Vagina (tissue), 2 donors: ENCODE data around the gene TECR. TPM values are rescaled to one million over a fixed set of nuclear protein-coding genes. Genes with fewer than 3 reads are reported as not detected.
"Not testable (repeated sequence)": the region's sequence is repeated elsewhere in the genome, so short reads cannot be mapped to it uniquely, and the experiment has no call there.

Experiments
- DNase-seq, 2 donors: peaks; one replicate each; pipeline ENCODE4 v3.0.0-alpha.2; 2017; ENCODE audit errors: extremely low spot score in 2 of 2
- H3K27ac ChIP-seq: fragments of 200-600 bp; sonication (generic); one replicate; pipeline ENCODE4 v1.5.1; 2019
- H3K27me3 ChIP-seq: fragments of 200-600 bp; sonication (generic); one replicate; pipeline ENCODE4 v1.5.1; 2019
- H3K36me3 ChIP-seq, 2 donors: fragments of 200-600 bp; sonication (generic); one replicate each; pipeline ENCODE4 v1.5.1; 2017 to 2019
- H3K4me1 ChIP-seq: fragments of 200-600 bp; sonication (generic); one replicate; pipeline ENCODE4 v1.5.1; 2019
- H3K4me3 ChIP-seq, 2 donors: fragments of 200-600 bp; sonication (generic); 1 replicate in 1 of 2; 2 replicates in 1 of 2; pipeline ENCODE4 v1.5.1; 2016 to 2019
- H3K9me3 ChIP-seq: fragments of 200-600 bp; sonication (generic); one replicate; pipeline ENCODE4 v1.5.1; 2019
- CTCF ChIP-seq, 3 experiments: fragments of 450-650 bp in 2 of 3; fragments of 200-600 bp in 1 of 3; sonication (generic) in 1 of 3; IDR thresholded peaks; one replicate each; pipeline ENCODE4 v1.5.1; 2017 to 2019; ENCODE audit warnings: antibody characterized with exemption in 3 of 3, mild to moderate bottlenecking in 2 of 3, moderate library complexity in 2 of 3
- POLR2A ChIP-seq, 2 donors: fragments of 450-650 bp; IDR thresholded peaks; one replicate each; pipeline ENCODE4 v1.6.1; 2017; ENCODE audit warnings: antibody characterized with exemption in 2 of 2, mild to moderate bottlenecking in 2 of 2, moderate library complexity in 2 of 2
- POLR2AphosphoS5 ChIP-seq, 2 donors: sonication (generic); formaldehyde crosslinking; IDR thresholded peaks; one replicate each; pipeline ENCODE4 v1.9.0; 2017; ENCODE audit warnings: antibody characterized with exemption in 2 of 2, mild to moderate bottlenecking in 2 of 2, low read depth in 1 of 2; ENCODE audit not compliant: insufficient read depth in 1 of 2
- intact Hi-C: fragments of 100-400 bp; cut with DNase I; formaldehyde crosslinking; loops from one replicate; pipeline ENCODE4 v1.15.1; 2023
- total RNA-seq: library from RNA; depleted of rRNA; stranded (reverse); fragments of >200 nt; gene quantifications from one replicate; pipeline ENCODE4 v1.2.3, GENCODE V29; 2016

Gene TECR
- total RNA-seq, 1 donor from 2014 or later = 110 TPM

- Histone ChIP-seq H3K27me3 (no peaks in the 10 kb centered on the region), H3K27ac (no peak overlapping the region), H3K36me3 (no peaks in the 10 kb centered on the region), H3K9me3 (no peaks in the 10 kb centered on the region), H3K4me3 (no peak overlapping the region), H3K4me1 (peaks cover 19% of the 10 kb centered on the region)
- no peak for DNase-seq
- no peak for TF ChIP-seq CTCF (IDR thresholded peaks at IDR 0.05)
- TF ChIP-seq POLR2A (IDR thresholded peaks at IDR 0.05) = no peak
- no peak for TF ChIP-seq POLR2AphosphoS5 (IDR thresholded peaks at IDR 0.05; ENCODE audit: insufficient read depth in 1 of 2, low read depth in 1 of 2)
- intact Hi-C loops = no loop called here
Measured at GRCh38 chr19:14576363-14576762, 47.0 kb downstream of the TECR start.

DNA sequence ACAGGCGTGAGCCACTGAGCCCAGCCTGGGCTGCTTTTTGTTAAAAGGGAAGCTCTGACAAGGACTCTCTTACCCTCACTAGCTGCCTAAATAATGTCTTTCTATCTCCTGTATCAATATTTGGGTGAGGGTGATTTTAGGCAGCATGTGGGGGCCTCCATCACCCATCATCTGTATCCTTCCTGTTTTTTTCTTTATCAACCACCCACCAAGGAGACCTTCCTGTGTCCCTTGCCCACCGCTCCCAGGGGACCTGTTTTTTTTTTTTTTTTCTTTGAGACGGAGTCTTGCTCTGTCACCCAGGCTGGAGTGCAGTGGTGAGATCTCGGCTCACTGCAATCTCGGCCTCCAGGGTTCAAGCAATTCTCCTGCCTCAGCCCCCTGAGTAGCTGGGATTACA is 47.9 kb downstream of the TECR start:
- Histone ChIP-seq H3K27ac (no peak overlapping the region), H3K9me3 (no peaks in the 10 kb centered on the region), H3K27me3 (no peaks in the 10 kb centered on the region), H3K4me3 (no peak overlapping the region), H3K36me3 (no peaks in the 10 kb centered on the region), H3K4me1 (peaks cover 15% of the 10 kb centered on the region)
- no peak for DNase-seq
- intact Hi-C loops = no loop called here
- TF ChIP-seq CTCF (IDR thresholded peaks at IDR 0.05) (no peak), POLR2A (IDR thresholded peaks at IDR 0.05) (no peak), POLR2AphosphoS5 (IDR thresholded peaks at IDR 0.05; ENCODE audit: insufficient read depth in 1 of 2, low read depth in 1 of 2) (no peak)

- H3K27me3 ChIP-seq = no peaks in the 10 kb centered on the region
- H3K9me3 ChIP-seq = no peaks in the 10 kb centered on the region
- no peak overlapping the region for H3K27ac ChIP-seq
- TF ChIP-seq POLR2A (IDR thresholded peaks at IDR 0.05) (no peak), POLR2AphosphoS5 (IDR thresholded peaks at IDR 0.05; ENCODE audit: insufficient read depth in 1 of 2, low read depth in 1 of 2) (no peak), CTCF (IDR thresholded peaks at IDR 0.05) (no peak)
- no peaks in the 10 kb centered on the region for H3K36me3 ChIP-seq
- intact Hi-C loops = no loop called here
- no peak overlapping the region for H3K4me3 ChIP-seq
- no peak for DNase-seq
- peaks cover 12% of the 10 kb centered on the region for H3K4me1 ChIP-seq
Measured at GRCh38 chr19:14577885-14578427, 48.6 kb downstream of the TECR start.

DNA sequence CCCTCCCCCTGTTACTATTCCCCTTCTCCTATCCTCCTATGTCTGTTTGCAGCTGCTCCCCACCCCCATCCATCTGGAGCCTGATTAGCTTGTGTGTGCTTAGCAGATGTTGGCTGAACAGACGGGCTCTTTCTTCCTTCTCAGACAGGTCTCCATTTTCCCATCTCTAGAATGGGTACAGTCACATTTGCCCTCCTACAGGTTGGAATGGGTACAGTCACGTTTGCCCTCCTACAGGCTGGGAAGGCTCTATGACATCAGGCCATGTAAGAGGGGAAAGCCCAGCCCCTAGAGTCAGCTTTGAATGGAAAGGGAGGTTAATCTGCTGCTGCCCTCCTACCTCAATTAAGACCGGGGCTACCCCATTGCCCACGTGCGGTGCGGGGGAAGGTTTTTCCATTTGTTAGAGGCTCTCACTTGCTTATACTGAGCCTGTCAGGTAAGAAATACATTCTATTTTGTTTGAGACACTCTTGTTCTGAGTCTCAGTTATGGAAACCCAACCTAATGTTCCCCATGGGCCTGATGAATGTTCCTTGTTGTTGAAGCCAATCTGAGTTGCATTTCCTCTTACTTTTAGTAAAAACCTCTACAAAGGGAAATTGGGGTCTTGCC is 51.3 kb downstream of the TECR start:
- TF ChIP-seq POLR2AphosphoS5 (IDR thresholded peaks at IDR 0.05; ENCODE audit: insufficient read depth in 1 of 2, low read depth in 1 of 2) = no peak
- TF ChIP-seq CTCF (IDR thresholded peaks at IDR 0.05) = no peak
- no peak for TF ChIP-seq POLR2A (IDR thresholded peaks at IDR 0.05)
- H3K36me3 ChIP-seq = no peaks in the 10 kb centered on the region
- H3K4me3 ChIP-seq = no peak overlapping the region
- no peak for DNase-seq
- H3K9me3 ChIP-seq = no peaks in the 10 kb centered on the region
- no peaks in the 10 kb centered on the region for H3K27me3 ChIP-seq
- intact Hi-C loops = no loop called here
- H3K27ac ChIP-seq = no peak overlapping the region
- no peaks in the 10 kb centered on the region for H3K4me1 ChIP-seq

DNA sequence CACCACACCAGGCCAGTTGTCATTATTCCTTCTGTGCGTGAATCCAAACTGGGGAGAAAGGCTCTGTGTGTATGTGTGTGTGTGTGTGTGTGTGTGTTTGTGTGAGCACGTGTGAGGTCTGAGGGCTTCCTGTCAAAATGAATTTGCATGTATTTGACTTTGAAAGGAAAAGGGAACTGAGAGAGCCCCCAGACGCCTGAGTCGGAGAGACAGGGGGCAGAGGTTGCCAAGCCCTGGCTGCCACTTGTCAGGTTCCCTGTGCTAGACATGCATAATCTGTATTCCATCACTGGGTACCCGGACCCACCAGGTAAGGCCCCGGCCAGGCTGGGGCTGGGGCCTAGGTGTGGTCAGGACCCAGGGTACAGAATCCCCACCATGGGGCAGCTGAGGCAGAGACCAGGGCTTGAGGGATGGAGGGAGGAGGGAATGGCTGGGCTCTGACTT is 53.5 kb downstream of the TECR start, which contains the start of gene CLEC17A:
Gene CLEC17A (plus strand): TSS at position 191 of the 447 bp plus-strand sequence. CDS start 77 bp downstream, at position 268.
- Histone ChIP-seq H3K36me3 (no peaks in the 10 kb centered on the region), H3K4me1 (no peaks in the 10 kb centered on the region), H3K27ac (no peak within 1 kb of the TSS), H3K27me3 (no peaks in the 10 kb centered on the region), H3K4me3 (no peak within 1 kb of the TSS), H3K9me3 (no peaks in the 10 kb centered on the region)
- DNase-seq = no peak
- TF ChIP-seq POLR2A (IDR thresholded peaks at IDR 0.05) = no peak
- no peak for TF ChIP-seq POLR2AphosphoS5 (IDR thresholded peaks at IDR 0.05; ENCODE audit: insufficient read depth in 1 of 2, low read depth in 1 of 2)
- TF ChIP-seq CTCF (IDR thresholded peaks at IDR 0.05) = no peak
- intact Hi-C loops = no loop called here

GRCh38 chr19:14584372-14584771 is 55.0 kb downstream of the TECR start:
- H3K27ac ChIP-seq, H3K9me3 ChIP-seq, H3K4me3 ChIP-seq, intact Hi-C loops, DNase-seq, H3K36me3 ChIP-seq, H3K27me3 ChIP-seq, H3K4me1 ChIP-seq: not testable (repeated sequence)

DNA sequence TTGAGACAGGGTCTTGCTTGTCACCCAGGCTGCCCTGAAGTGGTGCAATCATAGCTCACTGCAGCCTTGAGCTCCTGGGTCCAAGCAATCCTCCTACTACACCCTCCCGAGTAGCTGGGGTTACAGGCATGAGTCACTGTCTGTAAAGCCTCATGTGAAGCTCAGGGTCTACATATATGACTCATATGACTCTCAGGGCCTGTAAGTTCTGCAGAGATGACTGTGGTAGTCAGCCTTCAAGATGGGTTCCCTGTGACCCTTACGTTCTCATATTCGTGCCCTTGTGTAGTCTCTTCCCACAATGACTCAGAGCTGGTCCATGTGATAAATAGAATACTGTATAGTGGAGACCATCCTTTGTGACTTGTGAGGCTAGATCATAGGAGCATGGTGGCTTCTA is 55.8 kb downstream of the TECR start:
- H3K36me3 ChIP-seq, H3K4me1 ChIP-seq, H3K4me3 ChIP-seq, H3K9me3 ChIP-seq, H3K27ac ChIP-seq, intact Hi-C loops, H3K27me3 ChIP-seq, DNase-seq: not testable (repeated sequence)

DNA sequence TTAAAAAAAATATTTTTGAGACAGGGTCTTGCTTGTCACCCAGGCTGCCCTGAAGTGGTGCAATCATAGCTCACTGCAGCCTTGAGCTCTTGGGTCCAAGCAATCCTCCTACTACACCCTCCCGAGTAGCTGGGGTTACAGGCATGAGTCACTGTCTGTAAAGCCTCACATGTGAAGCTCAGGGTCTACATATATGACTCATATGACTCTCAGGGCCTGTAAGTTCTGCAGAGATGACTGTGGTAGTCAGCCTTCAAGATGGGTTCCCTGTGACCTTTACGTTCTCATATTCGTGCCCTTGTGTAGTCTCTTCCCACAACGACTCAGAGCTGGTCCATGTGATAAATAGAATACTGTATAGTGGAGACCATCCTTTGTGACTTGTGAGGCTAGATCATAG is 60.0 kb downstream of the TECR start:
- DNase-seq, H3K4me3 ChIP-seq, intact Hi-C loops: not testable (repeated sequence)

More for the DNA sequence above, 60.0 kb downstream of the TECR start:
- not testable (repeated sequence) for H3K9me3 ChIP-seq, H3K27me3 ChIP-seq, H3K36me3 ChIP-seq, H3K27ac ChIP-seq, H3K4me1 ChIP-seq
